Vagina (tissue), 2 donors: ENCODE results near the gene ADAMTSL1.

Experiments
- CTCF ChIP-seq, 3 experiments: fragments of 450-650 bp in 2 of 3; fragments of 200-600 bp in 1 of 3; sonication (generic) in 1 of 3; IDR thresholded peaks; one replicate each; pipeline ENCODE4 v1.5.1; 2017 to 2019; ENCODE audit warnings: antibody characterized with exemption in 3 of 3, mild to moderate bottlenecking in 2 of 3, moderate library complexity in 2 of 3
- POLR2A ChIP-seq, 2 donors: fragments of 450-650 bp; IDR thresholded peaks; one replicate each; pipeline ENCODE4 v1.6.1; 2017; ENCODE audit warnings: antibody characterized with exemption in 2 of 2, mild to moderate bottlenecking in 2 of 2, moderate library complexity in 2 of 2
- POLR2AphosphoS5 ChIP-seq, 2 donors: sonication (generic); formaldehyde crosslinking; IDR thresholded peaks; one replicate each; pipeline ENCODE4 v1.9.0; 2017; ENCODE audit warnings: antibody characterized with exemption in 2 of 2, mild to moderate bottlenecking in 2 of 2, low read depth in 1 of 2; ENCODE audit not compliant: insufficient read depth in 1 of 2

DNA sequence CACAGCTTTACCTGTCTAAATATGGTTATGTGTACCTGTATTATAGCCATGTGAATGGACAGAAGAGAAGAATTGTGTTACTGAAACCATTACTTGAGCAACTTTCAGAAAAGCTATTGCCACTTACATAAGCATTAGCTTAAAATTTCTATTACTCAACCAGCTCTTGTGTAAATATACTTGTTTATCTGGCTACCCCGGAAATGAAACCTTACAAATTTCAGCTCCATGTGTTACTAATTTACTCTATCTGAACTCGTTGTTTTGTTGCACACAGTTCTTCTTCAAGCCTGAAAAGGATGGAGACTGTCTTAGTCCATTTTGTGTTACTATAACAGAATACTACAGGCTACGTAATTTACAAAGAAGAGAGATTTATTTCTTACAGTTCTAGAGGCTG is 22.5 kb upstream of the ADAMTSL1 start:
- TF ChIP-seq POLR2AphosphoS5 (IDR thresholded peaks at IDR 0.05; ENCODE audit: insufficient read depth in 1 of 2, low read depth in 1 of 2) (peak in 1 of 2 donors; percentile 27), CTCF (IDR thresholded peaks at IDR 0.05) (no peak), POLR2A (IDR thresholded peaks at IDR 0.05) (no peak)
